Measurements from ENCODE around the gene BLOC1S5. TPM values are rescaled to one million over a fixed set of nuclear protein-coding genes. Genes with fewer than 3 reads are reported as not detected.

BLOC1S5 gene
- total and polyA plus RNA-seq, 2 of the 8 experiments (the other 6 are each of a cell fraction or from before 2014, with no cell fraction given): 3.4 to 17.2 TPM

GRCh38 chr6:7999201-7999600, 65.0 kb downstream of the BLOC1S5 start (continued):
- TF ChIP-seq RNF2 (IDR thresholded peaks at IDR 0.05; ENCODE audit: borderline replicate concordance, low read depth, low read length, missing control alignments, poor library complexity, severe bottlenecking) (no peak), JUN (IDR thresholded peaks at IDR 0.05; ENCODE audit: low read depth, low read length) (no peak), TBP (IDR thresholded peaks at IDR 0.05; ENCODE audit: low read depth, low read length) (no peak)
